ENCODE results near the gene SENP1.

SENP1 gene

DNA sequence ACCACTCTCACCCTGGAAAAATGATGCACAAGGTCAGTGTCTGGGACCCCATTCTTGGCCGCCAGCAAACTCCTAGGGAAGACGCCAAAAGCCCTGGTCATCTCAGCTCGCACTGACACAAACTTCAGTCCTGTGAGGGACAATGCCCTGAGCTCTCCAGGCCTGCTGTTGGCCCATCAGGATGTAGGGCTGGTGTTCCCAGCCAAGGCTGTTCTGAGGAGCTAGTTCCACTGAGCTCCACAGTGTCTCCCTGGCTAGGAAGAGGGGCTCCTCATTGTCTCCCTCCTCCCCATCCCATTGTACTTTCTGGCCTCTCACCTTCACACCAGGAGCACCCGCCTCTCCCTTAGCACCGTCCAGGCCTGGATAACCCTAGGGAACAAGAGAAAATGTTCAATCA lies 112.4 kb downstream of the SENP1 start:
- TF ChIP-seq, protein P1, sequence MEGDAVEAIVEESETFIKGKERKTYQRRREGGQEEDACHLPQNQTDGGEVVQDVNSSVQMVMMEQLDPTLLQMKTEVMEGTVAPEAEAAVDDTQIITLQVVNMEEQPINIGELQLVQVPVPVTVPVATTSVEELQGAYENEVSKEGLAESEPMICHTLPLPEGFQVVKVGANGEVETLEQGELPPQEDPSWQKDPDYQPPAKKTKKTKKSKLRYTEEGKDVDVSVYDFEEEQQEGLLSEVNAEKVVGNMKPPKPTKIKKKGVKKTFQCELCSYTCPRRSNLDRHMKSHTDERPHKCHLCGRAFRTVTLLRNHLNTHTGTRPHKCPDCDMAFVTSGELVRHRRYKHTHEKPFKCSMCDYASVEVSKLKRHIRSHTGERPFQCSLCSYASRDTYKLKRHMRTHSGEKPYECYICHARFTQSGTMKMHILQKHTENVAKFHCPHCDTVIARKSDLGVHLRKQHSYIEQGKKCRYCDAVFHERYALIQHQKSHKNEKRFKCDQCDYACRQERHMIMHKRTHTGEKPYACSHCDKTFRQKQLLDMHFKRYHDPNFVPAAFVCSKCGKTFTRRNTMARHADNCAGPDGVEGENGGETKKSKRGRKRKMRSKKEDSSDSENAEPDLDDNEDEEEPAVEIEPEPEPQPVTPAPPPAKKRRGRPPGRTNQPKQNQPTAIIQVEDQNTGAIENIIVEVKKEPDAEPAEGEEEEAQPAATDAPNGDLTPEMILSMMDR (IDR thresholded peaks at IDR 0.05; ENCODE audit: unreplicated experiment in 3 of 3) = no peak
- Mint-ChIP-seq H3K9me3 (no peaks in the 10 kb centered on the region), H3K36me3 (ENCODE audit: low read depth) (peaks cover 55% of the 10 kb centered on the region), H3K27ac (no peak overlapping the region), H3K4me3 (no peak overlapping the region), H3K4me1 (peaks cover 59% of the 10 kb centered on the region), H3K27me3 (ENCODE audit: low read depth) (peaks cover 43% of the 10 kb centered on the region)
